GM19193 (cell line): ENCODE measurements around the gene ETS2.

Experiments
- POLR2A ChIP-seq: IDR thresholded peaks from 4 replicates; pipeline ENCODE4 v1.6.1; 2011; ENCODE audit not compliant: insufficient read depth, insufficient read length; ENCODE audit errors: extremely low read depth

ETS2 gene

GRCh38 chr21:38773099-38774061, 32.3 kb upstream of the ETS2 start:
- TF ChIP-seq POLR2A = no peak

GRCh38 chr21:38774152-38774551, 31.6 kb upstream of the ETS2 start:
- TF ChIP-seq POLR2A = no peak

- TF ChIP-seq POLR2A = no peak
Measured at GRCh38 chr21:38774586-38775285, 31.0 kb upstream of the ETS2 start.

GRCh38 chr21:38775733-38776132, 30.0 kb upstream of the ETS2 start:
- no peak for TF ChIP-seq POLR2A

- no peak for TF ChIP-seq POLR2A
Measured at GRCh38 chr21:38777015-38777414, 28.7 kb upstream of the ETS2 start.

- no peak for TF ChIP-seq POLR2A
Measured at GRCh38 chr21:38777531-38777930, 28.2 kb upstream of the ETS2 start.

GRCh38 chr21:38780879-38781278, 24.9 kb upstream of the ETS2 start:
- TF ChIP-seq POLR2A = no peak

- no peak for TF ChIP-seq POLR2A
Measured at GRCh38 chr21:38784458-38785266, 21.1 kb upstream of the ETS2 start.

GRCh38 chr21:38785483-38785882, 20.2 kb upstream of the ETS2 start:
- no peak for TF ChIP-seq POLR2A

- TF ChIP-seq POLR2A = no peak
Measured at GRCh38 chr21:38787016-38787415, 18.7 kb upstream of the ETS2 start.

GRCh38 chr21:38787461-38788274, 18.1 kb upstream of the ETS2 start:
- TF ChIP-seq POLR2A = no peak

GRCh38 chr21:38788275-38788905, 17.3 kb upstream of the ETS2 start:
- no peak for TF ChIP-seq POLR2A

GRCh38 chr21:38789275-38789674, 16.5 kb upstream of the ETS2 start:
- TF ChIP-seq POLR2A = no peak

GRCh38 chr21:38790059-38790458, 15.7 kb upstream of the ETS2 start:
- TF ChIP-seq POLR2A = no peak
